Stomach (tissue), 4 donors: ENCODE measurements around the gene TTN.

Experiments used
- CTCF ChIP-seq, 7 experiments: fragments of 450-650 bp in 4 of 7; fragments of 200-600 bp in 3 of 7; sonication (generic) in 3 of 7; IDR thresholded peaks; one replicate each; pipeline ENCODE4 v1.5.1; 2016 to 2019; ENCODE audit warnings: antibody characterized with exemption in 7 of 7, control low read depth in 2 of 7, mild to moderate bottlenecking in 1 of 7
- EP300 ChIP-seq: sonication (generic); formaldehyde crosslinking; IDR thresholded peaks from one replicate; pipeline ENCODE4 v1.6.1; 2017; ENCODE audit warnings: antibody characterized with exemption
- POLR2A ChIP-seq, 4 donors: fragments of 450-650 bp; IDR thresholded peaks; one replicate each; pipeline ENCODE4 v1.6.1; 2016; ENCODE audit warnings: antibody characterized with exemption in 4 of 4, control low read depth in 2 of 4, mild to moderate bottlenecking in 1 of 4, moderate library complexity in 1 of 4
- POLR2AphosphoS5 ChIP-seq, 3 donors: sonication (generic); formaldehyde crosslinking; IDR thresholded peaks; one replicate each; pipeline ENCODE4 v1.6.1; 2016; ENCODE audit warnings: antibody characterized with exemption in 3 of 3

- TF ChIP-seq CTCF (IDR thresholded peaks at IDR 0.05) (no peak), EP300 (no peak), POLR2A (IDR thresholded peaks at IDR 0.05) (no peak), POLR2AphosphoS5 (IDR thresholded peaks at IDR 0.05) (no peak)
These were observed 114.4 kb downstream of the TTN start for GRCh38 chr2:178692845-178693244.
